AG09309 (cell line): ENCODE measurements around the gene STMND1.

Source experiments
- DNase-seq: peaks from one replicate; pipeline ENCODE4 v3.0.0-alpha.2; 2010; ENCODE audit warnings: low read depth
- H3K4me3 ChIP-seq: 2 replicates; pipeline ENCODE4 v1.5.1; 2011; ENCODE audit warnings: mild to moderate bottlenecking, low read depth, low read length, moderate library complexity; ENCODE audit not compliant: control insufficient read depth
- CTCF ChIP-seq: IDR thresholded peaks from 2 replicates; pipeline ENCODE4 v1.5.1; 2011; ENCODE audit warnings: mild to moderate bottlenecking, low read depth, low read length, inconsistent platforms; ENCODE audit not compliant: insufficient read depth, control insufficient read depth; ENCODE audit errors: missing control alignments

Gene STMND1

DNA sequence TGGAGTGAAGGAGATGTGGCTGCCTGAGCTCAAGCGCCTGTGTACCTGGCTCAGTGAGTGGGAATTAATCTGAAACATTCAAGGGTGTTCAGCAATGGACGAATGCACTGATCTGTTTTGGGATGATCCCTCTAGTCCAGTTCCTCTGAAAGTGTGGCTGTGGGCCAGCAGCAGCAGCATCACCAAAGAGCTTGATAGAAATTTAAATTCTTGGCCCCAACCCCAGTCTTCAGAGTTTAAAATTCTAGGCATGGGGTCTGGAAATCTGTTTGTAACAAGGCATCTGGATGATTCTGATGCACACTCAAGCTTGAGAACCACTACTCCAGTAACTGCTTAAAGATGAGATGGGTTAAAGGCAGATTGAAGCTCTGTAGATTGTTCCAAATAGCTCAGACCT, 59.2 kb downstream of the STMND1 start:
- no peak for TF ChIP-seq CTCF
- no peak for DNase-seq
- no peak overlapping the region for H3K4me3 ChIP-seq

DNA sequence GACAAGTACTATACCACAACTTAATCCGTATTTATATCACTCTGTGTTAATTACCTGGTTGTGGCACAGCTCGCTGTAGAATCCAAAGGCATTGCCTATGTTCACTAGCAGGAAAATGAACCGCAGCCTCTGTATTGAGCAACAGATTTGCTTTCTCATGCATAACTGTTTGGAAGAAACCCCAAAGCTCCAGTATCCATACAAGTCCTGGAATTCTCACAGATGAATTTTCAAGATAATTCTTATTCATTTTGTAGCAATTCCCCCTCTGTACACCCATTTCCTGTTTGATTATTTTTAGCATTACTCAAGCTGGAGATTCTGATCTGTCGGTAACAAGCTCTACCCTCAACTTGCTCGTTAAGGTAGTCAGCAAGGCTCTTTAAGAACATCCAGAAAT, 63.5 kb downstream of the STMND1 start:
- no peak for TF ChIP-seq CTCF
- no peak overlapping the region for H3K4me3 ChIP-seq
- DNase-seq: peak; percentile 60

- no peak for DNase-seq
- TF ChIP-seq CTCF: peak; percentile 55
- no peak overlapping the region for H3K4me3 ChIP-seq
Measured at GRCh38 chr6:17167327-17167979, 65.6 kb downstream of the STMND1 start.

GRCh38 chr6:17169291-17169690, 67.4 kb downstream of the STMND1 start:
- peak; percentile 35 for DNase-seq
- TF ChIP-seq CTCF: no peak
- no peak overlapping the region for H3K4me3 ChIP-seq

DNA sequence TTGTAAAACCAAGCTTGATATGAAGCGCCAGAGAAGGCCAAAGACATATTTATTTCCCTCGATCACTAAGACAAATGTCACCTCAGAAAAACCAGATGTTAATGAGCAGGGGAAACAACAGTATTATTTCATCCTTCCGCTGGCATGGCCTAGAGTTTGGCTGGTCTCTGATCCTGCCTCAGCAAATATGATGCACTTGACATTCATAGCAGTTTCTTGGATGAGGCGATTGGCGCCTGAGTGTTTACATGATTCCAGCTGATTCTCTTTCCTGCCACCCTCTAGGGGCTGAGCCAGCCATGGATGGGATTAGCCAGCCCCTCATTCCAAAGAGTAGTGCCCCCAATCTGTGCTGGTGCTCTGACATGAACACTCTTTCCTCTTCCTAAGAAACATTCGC, 67.9 kb downstream of the STMND1 start:
- no peak overlapping the region for H3K4me3 ChIP-seq
- DNase-seq: no peak
- TF ChIP-seq CTCF: no peak

- H3K4me3 ChIP-seq: no peak overlapping the region
- no peak for DNase-seq
- TF ChIP-seq CTCF: no peak
Measured at GRCh38 chr6:17172836-17173470, 71.1 kb downstream of the STMND1 start.
